HFFc6 (cell line): Measurements from ENCODE around the gene AMBN. TPM values are rescaled to one million over a fixed set of nuclear protein-coding genes. Genes with fewer than 3 reads are reported as not detected.

Experiments used
- DNase-seq: peaks from one replicate; pipeline ENCODE4 v3.0.0-alpha.2; 2018
- H3K27ac Mint-ChIP-seq: 2 replicates; pipeline ENCODE4 v1.8.0; 2020; ENCODE audit warnings: mild to moderate bottlenecking, mixed read lengths
- H3K27me3 Mint-ChIP-seq: 2 replicates; pipeline ENCODE4 v1.8.0; 2021; ENCODE audit warnings: mild to moderate bottlenecking, moderate library complexity, mixed read lengths; ENCODE audit not compliant: insufficient read depth
- H3K36me3 Mint-ChIP-seq: 2 replicates; pipeline ENCODE4 v1.8.0; 2021; ENCODE audit warnings: low read depth, mixed read lengths
- H3K4me1 Mint-ChIP-seq: 2 replicates; pipeline ENCODE4 v1.8.0; 2020; ENCODE audit warnings: low read depth, mixed read lengths
- H3K4me3 Mint-ChIP-seq: 2 replicates; pipeline ENCODE4 v1.8.0; 2020; ENCODE audit warnings: mild to moderate bottlenecking, moderate library complexity, mixed read lengths
- H3K9me3 Mint-ChIP-seq: 2 replicates; pipeline ENCODE4 v1.8.0; 2020; ENCODE audit warnings: mild to moderate bottlenecking, mixed read lengths
- CTCF ChIP-seq: fragments of 200-600 bp; sonication (generic); IDR thresholded peaks from 2 replicates; pipeline ENCODE4 v1.5.0; 2021; ENCODE audit warnings: antibody characterized with exemption, mild to moderate bottlenecking
- total RNA-seq, 6 experiments: library from RNA; stranded (reverse); fragmentation: NEBNext Ultra II Directional; extraction: Animal tissue kit (Norgen Biotek cat#: 25700); gene quantifications; 2 replicates in 1 of 6; 3 replicates in 5 of 6; pipeline ENCODE4 v1.2.3, GENCODE V29; 2021

The AMBN gene
- total RNA-seq, 6 experiments from 2014 or later: not detected

- TF ChIP-seq CTCF: no peak
- peaks cover 7% of the 10 kb centered on the region; the same call in 1 of the 2 replicates for H3K27me3 Mint-ChIP-seq
- H3K4me1 Mint-ChIP-seq: no peaks in the 10 kb centered on the region
- H3K27ac Mint-ChIP-seq: no peak overlapping the region
- H3K9me3 Mint-ChIP-seq: no peaks in the 10 kb centered on the region
- H3K4me3 Mint-ChIP-seq: no peak overlapping the region
- H3K36me3 Mint-ChIP-seq: no peaks in the 10 kb centered on the region
- DNase-seq: no peak
Measured at GRCh38 chr4:70594196-70594595, 2.1 kb downstream of the AMBN start.

- Mint-ChIP-seq H3K36me3 (no peaks in the 10 kb centered on the region), H3K27ac (no peak overlapping the region), H3K4me1 (peaks cover 13% of the 10 kb centered on the region), H3K4me3 (no peak overlapping the region), H3K27me3 (peaks cover 4% of the 10 kb centered on the region), H3K9me3 (no peaks in the 10 kb centered on the region)
- TF ChIP-seq CTCF: no peak
- DNase-seq: no peak
Measured at GRCh38 chr4:70600305-70600704, 8.2 kb downstream of the AMBN start.

- Mint-ChIP-seq H3K27ac (no peak overlapping the region), H3K27me3 (peaks cover 4% of the 10 kb centered on the region), H3K4me1 (peaks cover 13% of the 10 kb centered on the region), H3K36me3 (no peaks in the 10 kb centered on the region), H3K9me3 (no peaks in the 10 kb centered on the region), H3K4me3 (no peak overlapping the region)
- TF ChIP-seq CTCF: no peak
- no peak for DNase-seq
Measured at GRCh38 chr4:70600977-70601376, 8.9 kb downstream of the AMBN start.

GRCh38 chr4:70601422-70602039 is 9.5 kb downstream of the AMBN start:
- no peak overlapping the region for H3K4me3 Mint-ChIP-seq
- H3K9me3 Mint-ChIP-seq: no peaks in the 10 kb centered on the region
- no peaks in the 10 kb centered on the region for H3K36me3 Mint-ChIP-seq
- H3K27ac Mint-ChIP-seq: no peak overlapping the region
- H3K27me3 Mint-ChIP-seq: peaks cover 6% of the 10 kb centered on the region
- DNase-seq: peak; percentile 70
- TF ChIP-seq CTCF: peak; percentile 83
- H3K4me1 Mint-ChIP-seq: peaks cover 13% of the 10 kb centered on the region

GRCh38 chr4:70603856-70604255 is 11.8 kb downstream of the AMBN start:
- Mint-ChIP-seq H3K27ac (no peak overlapping the region), H3K9me3 (no peaks in the 10 kb centered on the region), H3K4me1 (peaks cover 13% of the 10 kb centered on the region), H3K4me3 (no peak overlapping the region), H3K36me3 (no peaks in the 10 kb centered on the region), H3K27me3 (peaks cover 6% of the 10 kb centered on the region)
- DNase-seq: peak; percentile 28
- TF ChIP-seq CTCF: no peak

- no peak for DNase-seq
- peaks cover 9% of the 10 kb centered on the region for H3K4me1 Mint-ChIP-seq
- H3K36me3 Mint-ChIP-seq: no peaks in the 10 kb centered on the region
- H3K27ac Mint-ChIP-seq: no peak overlapping the region
- peaks cover 4% of the 10 kb centered on the region; the same call in 1 of the 2 replicates for H3K27me3 Mint-ChIP-seq
- TF ChIP-seq CTCF: no peak
- no peak overlapping the region for H3K4me3 Mint-ChIP-seq
- H3K9me3 Mint-ChIP-seq: no peaks in the 10 kb centered on the region
Measured at GRCh38 chr4:70606459-70606858, 14.4 kb downstream of the AMBN start.
